ENCODE data around the gene NAIF1. TPM values are rescaled to one million over a fixed set of nuclear protein-coding genes. Genes with fewer than 3 reads are reported as not detected.

Gene NAIF1
- total and polyA plus RNA-seq, 10 of the 15 experiments (the other 5 are each of a cell fraction or from before 2014, with no cell fraction given): 2.4 to 14.2 (median 7.1) TPM

DNA sequence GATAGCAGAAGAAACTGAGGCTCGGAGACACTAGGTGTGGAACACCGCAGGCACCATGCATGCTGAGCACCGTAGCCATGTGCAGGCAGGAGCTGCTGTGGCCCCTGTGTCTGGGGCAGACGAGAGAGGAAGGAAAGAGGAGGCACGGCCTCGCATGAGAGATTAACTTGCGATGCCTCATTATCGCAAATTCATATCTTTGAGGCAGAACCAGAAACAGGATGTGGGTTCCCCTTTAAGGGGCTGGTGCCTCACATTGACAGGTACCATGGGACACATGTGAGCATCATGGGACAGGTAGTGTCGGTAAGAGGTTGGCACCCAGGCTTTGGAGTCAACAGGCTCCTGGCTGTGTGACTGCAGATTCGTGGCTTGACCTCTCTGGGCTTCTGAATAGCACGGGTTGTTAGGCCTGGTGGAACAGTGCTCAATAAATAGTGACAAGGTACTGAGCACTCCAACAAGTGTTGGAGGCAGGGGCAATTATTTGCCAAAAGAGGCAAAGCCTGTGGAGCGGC, 40.8 kb downstream of the NAIF1 start (continued):
- TF ChIP-seq, protein P1, sequence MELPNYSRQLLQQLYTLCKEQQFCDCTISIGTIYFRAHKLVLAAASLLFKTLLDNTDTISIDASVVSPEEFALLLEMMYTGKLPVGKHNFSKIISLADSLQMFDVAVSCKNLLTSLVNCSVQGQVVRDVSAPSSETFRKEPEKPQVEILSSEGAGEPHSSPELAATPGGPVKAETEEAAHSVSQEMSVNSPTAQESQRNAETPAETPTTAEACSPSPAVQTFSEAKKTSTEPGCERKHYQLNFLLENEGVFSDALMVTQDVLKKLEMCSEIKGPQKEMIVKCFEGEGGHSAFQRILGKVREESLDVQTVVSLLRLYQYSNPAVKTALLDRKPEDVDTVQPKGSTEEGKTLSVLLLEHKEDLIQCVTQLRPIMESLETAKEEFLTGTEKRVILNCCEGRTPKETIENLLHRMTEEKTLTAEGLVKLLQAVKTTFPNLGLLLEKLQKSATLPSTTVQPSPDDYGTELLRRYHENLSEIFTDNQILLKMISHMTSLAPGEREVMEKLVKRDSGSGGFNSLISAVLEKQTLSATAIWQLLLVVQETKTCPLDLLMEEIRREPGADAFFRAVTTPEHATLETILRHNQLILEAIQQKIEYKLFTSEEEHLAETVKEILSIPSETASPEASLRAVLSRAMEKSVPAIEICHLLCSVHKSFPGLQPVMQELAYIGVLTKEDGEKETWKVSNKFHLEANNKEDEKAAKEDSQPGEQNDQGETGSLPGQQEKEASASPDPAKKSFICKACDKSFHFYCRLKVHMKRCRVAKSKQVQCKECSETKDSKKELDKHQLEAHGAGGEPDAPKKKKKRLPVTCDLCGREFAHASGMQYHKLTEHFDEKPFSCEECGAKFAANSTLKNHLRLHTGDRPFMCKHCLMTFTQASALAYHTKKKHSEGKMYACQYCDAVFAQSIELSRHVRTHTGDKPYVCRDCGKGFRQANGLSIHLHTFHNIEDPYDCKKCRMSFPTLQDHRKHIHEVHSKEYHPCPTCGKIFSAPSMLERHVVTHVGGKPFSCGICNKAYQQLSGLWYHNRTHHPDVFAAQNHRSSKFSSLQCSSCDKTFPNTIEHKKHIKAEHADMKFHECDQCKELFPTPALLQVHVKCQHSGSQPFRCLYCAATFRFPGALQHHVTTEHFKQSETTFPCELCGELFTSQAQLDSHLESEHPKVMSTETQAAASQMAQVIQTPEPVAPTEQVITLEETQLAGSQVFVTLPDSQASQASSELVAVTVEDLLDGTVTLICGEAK (IDR thresholded peaks at IDR 0.05; ENCODE audit: borderline replicate concordance): 0 out of 2 replicates have a peak, but pooled peaks have one; percentile 22
- TF ChIP-seq CREB1 (IDR thresholded peaks at IDR 0.05; ENCODE audit: low read depth) (no peak), JUND (IDR thresholded peaks at IDR 0.05; ENCODE audit: low read depth, low read length) (no peak), IRF5 (IDR thresholded peaks at IDR 0.05; ENCODE audit: borderline replicate concordance) (no peak), ZSCAN29 (IDR thresholded peaks at IDR 0.05) (no peak), ZBTB4 (CRISPR knock-in tag; IDR thresholded peaks at IDR 0.05) (no peak), CBX5 (IDR thresholded peaks at IDR 0.05; ENCODE audit: low read depth) (no peak), KDM1A (IDR thresholded peaks at IDR 0.05; ENCODE audit: borderline replicate concordance) (no peak), SRF (IDR thresholded peaks at IDR 0.05; ENCODE audit: low read depth in 2 of 2, low read length in 2 of 2) (no peak), NR2C2 (IDR thresholded peaks at IDR 0.05; ENCODE audit: borderline replicate concordance, control insufficient read depth, insufficient read length, low read depth) (no peak), MEF2B (IDR thresholded peaks at IDR 0.05; ENCODE audit: partially characterized antibody, poor library complexity, severe bottlenecking) (peak; percentile 39), RELA (IDR thresholded peaks at IDR 0.05; ENCODE audit: borderline replicate concordance, partially characterized antibody) (no peak), BCLAF1 (IDR thresholded peaks at IDR 0.05) (no peak), EP300 (IDR thresholded peaks at IDR 0.05; ENCODE audit: borderline replicate concordance in 1 of 2, control insufficient read depth in 1 of 2, low read depth in 2 of 2, low read length in 2 of 2) (peak; percentile 47 to 80; a peak in 3 of 4 replicates)
